HG03135 (cell line): ENCODE results near the gene UCKL1.
"Not testable (repeated sequence)": the region's sequence is repeated elsewhere in the genome, so short reads cannot be mapped to it uniquely, and the experiment has no call there.

ENCODE experiments used
- ATAC-seq: cut with Tn5 transposase; IDR thresholded peaks from one replicate; pipeline ENCODE4 v1.9.1; 2021; ENCODE audit warnings: mild to moderate bottlenecking, moderate library complexity; ENCODE audit not compliant: unreplicated experiment

Gene UCKL1

DNA sequence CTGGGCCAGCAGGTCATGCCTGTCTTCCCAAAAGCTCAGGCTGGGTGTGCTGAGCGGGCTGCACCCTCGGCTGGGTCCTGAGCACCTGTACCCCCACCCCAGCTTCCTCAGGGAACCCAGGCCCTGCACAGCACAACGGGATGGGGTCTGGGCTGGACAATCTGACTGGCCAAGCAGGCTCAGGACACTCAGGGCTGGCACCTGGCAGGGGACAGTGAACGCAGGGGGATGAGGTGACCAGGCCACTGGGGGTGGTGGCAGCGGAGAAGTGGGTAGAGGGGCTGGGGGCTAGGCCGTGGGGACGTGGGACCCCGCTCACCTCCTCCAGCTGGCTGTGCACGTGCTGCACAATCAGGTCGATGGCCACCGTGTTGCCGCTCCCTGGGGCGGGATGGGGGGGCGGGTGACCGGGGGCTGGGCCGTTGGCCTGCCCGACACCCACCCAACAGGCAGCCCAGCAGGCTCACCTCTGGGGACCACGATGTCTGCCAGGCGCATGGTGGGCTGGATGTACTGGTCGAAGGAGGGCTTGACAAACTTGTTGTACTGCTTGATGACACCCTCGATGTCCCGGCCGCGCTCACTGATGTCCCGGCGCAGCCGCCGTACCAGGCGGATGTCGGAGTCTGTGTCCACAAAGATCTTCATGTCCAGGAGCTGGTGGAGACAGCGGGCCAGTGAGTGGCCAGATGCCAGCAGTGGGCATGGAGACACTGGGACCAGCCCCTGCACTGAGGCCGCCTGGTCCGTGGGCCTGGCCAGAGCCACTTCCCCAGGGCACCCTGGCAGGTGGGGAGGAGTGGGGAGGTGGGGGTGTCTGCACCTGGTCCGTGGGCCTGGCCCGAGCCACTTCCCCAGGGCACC, 11.9 kb downstream of the UCKL1 start:
- no peak for ATAC-seq

DNA sequence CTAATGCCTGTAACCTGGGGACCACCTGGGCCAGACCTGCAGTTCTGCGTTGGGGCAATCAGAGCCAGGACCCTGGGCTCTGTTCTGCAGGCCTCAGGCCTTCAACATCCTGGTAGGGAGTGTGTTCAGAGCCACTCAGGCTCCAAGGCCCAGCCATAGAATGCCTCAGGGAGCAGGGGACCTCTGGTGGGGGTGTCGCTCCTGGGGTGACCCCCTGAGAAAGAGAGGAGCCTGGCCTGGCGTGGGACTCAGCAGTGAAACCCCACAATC, 12.5 kb downstream of the UCKL1 start:
- no peak for ATAC-seq

DNA sequence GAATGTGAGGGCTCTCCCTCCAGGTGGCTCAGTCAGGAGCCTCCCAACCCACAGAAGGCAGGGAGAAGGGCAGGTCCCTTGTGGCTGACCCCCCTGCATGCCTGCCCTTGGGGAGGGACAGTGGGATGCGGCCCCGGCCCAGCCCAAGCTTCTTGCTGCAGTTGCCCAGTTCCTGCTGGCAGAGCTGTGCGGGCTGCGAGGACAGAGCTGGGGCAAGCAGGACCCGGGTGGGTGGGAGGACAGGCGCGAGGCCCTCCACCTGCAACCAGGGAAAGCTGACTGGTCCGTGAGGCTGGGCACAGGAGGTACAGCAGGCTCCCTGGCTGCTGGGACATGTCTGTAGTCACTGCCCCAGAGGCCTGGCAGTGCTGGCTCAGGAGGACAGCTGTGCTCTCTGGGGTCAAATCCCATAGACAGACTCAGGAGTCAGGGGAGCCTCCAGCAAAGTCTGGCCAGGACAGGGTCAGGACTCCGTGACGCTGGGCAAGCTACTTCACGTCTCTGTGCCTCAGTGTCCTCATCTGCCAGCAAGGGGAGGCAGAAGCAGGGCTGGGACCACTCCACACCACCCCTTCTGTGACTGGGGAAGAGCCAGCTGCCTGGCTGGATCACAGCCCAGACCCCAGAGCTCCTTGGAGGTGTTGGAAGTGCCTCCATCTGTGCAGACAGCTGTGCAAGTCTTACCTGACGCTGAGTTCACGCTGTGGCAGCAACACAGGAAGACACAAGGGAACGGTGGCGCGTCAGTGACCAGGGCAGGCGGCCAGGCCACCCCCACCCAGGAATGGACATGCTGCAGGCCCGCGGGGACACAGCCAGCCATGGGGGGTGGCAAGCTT, 13.0 kb downstream of the UCKL1 start:
- ATAC-seq = no peak

DNA sequence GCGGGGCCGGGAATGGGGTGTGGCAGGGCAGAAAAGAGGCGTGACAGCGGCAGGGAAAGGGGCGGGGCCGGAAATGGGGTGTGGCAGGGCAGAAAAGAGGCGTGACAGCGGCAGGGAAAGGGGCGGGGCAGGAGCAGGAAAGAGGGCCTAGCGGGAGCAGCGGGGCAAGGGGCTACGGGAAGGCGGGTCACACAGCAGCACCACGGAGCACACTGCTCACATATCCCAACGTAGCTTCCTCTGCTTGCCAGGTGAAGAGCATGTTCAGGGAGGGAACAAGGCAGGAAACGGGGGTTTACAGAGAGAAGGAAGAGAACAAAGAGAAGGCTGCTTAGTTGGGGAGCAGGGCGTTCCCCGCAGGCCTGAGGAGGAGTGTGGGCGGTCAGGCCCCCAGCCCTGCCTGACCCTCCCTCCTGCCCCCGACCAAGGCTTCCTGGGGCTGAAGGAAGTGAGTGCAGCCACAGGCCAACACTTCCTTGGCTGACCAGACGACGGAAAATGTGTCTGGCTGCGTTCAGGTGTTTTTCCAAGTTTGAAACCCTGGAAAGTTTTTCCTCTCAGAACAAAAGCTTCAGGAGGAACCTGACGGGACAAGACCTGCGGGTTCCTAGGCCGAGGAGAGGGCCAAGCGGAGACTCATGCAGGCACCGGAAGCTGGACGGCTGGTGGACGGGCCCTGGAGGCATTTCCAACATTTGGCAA, 13.8 kb downstream of the UCKL1 start:
- ATAC-seq = no peak

DNA sequence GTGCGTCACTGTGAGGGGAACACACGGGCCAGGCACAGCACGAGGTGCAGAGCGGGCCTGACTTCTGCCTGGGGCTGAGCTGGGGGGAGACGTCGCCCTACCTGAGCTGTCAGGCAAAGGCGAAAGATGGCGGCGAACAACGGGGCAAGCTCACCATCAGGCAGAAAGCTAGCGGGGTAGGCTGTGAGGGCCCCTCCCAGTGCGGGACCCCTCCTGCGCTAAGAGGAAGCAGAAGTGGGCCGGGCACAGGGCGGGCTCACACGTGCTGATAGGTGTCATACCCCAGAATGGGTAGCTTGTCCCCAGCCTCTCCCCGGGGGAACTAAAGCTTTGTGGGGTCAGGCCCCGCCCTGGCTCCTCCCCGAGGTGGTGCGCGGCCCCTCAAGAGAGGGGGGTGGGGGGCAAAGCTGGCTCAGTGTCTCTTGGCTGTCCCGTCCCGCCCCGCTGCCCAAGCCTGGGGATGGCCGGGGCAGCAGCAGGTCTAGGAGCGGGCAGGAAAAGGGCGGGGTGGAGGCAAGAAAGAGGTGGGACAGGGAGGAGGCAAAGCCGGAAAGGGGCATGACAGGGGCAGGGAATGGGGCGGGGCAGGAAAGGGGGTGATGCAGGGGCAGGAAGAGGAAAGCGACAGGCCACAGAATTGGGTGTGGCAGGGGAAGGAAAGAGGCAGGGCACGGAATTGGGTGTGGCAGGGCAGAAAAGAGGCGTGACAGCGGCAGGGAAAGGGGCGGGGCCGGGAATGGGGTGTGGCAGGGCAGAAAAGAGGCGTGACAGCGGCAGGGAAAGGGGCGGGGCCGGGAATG, 14.7 kb downstream of the UCKL1 start:
- no peak for ATAC-seq

DNA sequence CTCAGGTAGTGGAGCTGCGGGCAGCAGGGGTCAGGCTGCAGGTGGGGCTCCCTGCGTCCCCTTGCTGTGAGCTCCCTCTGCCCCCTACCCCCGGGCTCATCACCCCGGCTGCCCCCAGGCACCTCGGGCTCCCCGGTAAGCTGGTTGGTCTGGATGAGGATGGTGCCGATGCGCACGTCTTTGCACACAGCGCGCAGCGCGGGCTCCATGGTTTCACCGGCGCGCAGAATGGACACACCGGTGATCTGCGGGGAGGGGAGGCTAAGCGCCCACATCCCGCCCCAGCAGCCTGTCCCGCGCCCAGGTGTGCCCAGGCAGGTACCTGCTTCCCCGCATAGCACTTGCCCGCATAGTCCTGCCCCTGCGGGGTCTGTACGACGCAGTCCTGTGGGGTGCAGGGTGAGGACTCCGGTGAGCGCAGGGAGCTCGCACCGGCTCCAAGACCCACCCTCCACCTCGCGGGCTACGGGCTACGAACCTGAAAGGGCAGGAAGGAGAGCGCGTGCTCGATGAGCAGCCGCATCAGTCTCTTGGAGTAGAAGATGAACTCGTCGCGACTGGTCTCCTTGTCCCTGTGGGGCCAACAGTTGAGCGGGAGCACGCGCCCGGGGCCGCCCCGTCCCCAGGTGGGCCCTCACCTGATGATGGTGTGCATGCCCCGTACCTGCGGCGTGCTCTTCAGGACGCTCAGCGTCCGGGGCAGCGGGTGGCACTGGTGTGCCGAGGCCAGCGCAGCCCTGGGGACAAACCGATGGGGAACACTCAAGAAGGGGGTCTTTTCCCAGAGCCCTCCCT, 15.5 kb downstream of the UCKL1 start:
- no peak for ATAC-seq

DNA sequence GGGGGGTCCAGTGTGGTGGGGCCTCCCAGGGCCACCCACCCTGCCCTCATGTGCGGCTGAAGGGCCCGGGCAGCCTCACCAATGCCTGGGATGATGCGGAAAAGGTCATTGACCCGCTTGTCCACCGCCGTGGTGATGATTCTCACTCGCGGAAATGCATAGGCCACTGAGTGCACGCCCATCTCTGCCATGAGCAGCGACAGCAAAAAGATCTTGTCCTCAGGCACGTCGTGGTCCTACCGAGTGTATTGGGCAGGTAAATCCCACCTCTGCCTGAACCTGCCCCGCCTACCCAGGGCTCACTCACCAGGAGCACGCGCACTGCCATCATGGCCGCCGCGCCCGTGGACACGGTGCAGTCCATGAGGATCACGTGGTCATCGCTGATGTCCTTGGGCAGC, 16.1 kb downstream of the UCKL1 start:
- ATAC-seq = no peak

DNA sequence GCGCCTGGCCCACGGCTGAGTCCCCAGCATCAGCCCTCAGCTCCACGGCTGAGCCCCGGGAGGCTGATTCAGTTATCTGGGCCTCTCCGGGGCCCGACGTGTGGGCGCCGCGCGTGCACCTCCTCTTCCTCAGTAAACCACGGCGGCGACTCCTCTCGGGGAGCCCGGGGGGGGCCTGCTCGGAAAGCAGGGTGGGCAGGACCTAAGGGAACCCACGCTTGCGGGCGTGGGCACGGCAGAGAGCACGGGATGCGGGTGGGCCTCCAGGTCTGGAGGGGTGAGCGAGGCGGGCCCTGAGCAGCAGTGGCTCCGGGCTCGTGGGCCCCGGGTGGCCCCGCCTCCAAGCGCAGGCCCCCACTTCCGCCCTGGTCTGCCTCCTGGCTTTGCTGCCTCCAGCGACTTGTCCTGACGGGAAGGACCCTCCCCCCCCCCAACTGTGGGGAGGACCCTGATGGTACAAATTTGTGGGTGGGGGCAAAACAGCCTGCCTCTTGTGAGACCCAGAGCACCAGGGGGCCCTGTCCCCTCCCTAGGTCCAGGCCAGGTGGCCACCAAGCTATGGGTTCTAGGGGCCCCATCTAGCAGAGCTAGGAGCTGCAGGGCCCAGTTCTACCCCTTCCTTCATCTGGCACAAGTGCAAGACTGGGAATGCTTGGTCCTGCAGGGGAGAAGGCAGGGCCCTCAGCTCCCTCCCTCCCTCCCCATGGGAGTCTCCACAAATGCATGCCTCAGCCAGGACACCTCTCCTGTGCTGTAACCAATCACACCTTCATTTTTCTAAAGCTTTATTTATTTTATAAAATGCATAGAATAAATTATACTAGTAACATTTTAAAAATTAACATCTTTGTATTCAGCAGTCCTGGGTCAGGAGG, 16.9 kb downstream of the UCKL1 start:
- ATAC-seq = no peak

DNA sequence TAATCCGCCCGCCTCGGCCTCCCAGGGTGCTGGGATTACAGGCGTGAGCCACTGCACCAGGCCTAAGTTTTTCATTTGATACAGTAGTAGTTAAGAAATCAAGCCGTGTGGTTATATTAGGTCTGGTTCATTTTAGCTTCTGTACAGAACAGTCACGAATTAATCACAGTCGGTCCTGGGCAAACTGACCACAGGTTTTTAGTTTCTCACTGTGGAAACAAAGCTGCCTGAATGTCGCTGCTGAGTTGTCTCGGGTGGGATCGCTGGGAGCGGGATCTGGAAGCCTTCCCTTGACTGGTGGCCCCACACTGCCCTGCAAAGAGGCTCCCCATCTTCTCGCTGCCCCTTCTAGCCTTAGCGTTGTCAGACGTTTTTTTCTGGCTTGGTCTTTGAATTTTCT, 18.6 kb downstream of the UCKL1 start:
- no peak for ATAC-seq

DNA sequence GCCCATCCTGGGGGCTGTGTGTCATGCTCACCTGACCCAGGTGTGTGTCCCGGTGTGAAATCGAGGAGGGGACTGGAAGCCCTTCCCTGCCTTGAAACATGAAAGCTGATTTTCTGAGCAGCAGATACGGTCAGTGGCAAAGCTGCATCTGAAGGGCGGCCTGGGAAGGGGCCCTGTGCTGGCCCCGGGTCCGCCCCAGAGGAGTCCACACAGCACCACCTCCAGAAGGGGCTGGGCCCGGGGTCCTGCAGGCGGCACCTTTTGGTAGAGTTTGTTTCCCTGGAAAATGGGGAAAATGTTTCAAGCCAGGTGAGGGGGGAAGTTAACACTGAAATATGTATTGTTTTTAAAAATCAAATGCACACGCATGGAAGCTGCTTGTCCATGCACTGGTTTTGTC, 20.8 kb downstream of the UCKL1 start:
- no peak for ATAC-seq

DNA sequence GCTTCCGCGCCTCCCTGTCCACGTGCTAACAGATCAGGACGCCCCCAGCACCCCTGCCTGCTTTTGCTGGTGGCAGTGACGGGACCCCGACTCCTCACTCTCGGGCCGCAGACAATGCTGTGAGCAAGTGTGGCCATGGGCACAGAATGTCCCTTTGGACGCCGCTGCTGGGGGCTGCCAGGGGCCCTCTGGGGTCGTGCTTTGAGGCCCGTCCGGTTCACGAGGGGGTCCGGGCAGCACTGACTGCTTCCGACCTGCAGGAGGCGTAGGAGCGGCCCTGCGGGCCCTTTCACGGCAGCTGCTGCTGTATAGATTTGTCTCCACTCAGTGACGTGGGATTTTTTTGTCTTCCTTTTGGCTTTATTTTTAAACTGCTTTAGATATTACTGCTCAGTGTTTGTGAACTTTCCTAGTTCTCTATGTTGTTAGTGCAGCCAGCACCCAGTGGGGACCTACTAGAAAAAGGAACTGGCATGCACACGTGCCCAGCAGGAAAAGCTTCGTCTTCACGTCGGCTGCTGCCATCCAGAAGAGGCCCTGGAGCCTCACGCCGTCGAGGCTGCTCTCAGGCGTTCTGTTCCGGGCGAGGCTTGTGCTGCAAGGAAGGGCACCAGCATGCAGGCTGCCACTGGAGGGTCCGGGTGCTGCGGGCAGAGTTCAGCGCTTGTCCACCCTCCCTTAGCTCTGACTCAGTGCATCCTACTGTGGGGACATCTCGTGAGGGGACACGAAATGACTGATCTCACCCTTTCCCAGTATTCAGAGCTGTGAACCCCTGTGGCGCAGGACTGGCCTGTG, 21.7 kb downstream of the UCKL1 start:
- ATAC-seq = no peak

DNA sequence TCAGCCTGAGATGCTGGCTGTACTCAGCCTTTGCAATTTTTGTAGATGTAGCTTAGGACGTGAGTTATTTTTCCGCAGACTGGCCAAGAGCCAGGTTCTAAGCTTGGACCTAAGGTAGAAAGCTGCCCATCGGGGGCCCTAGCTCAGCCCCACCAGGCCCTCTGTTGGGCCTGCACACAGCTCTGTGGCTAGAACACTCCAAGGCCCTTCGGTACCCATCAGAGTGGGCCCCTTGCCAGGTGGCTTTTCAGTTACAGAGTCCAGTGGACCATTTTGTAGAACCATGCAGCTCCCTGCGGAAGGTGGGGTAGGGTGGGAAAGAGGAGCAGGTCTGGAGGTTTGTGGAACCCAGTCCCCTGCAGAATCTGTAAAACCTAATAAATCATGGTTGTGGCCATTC, 22.6 kb downstream of the UCKL1 start:
- ATAC-seq = no peak

DNA sequence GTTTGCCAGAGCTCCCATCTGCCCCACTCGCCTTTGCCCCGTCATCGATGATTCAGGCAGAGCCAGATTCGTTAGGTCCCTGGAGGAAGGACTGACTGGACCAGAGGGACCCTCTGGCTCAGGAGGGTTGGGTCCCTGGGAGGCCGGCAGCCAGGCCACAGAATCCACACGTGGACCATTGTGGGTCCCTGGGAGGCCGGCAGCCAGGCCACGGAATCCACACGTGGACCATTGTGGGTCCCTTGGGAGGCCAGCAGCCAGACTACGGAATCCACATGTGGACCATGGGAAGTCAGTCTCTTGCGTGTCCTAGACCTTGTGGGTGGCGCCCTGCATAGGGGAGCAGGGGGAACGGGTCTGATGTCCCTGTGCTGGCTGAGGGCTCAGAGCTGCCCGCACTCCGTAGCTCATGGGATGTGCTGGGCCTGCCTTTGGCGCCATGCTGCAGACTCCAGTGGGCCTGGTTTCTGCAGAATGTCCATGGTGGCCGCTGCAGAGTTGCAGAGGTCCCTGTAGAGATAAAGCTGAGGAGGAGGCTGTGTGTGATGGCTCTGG, 23.5 kb downstream of the UCKL1 start:
- no peak for ATAC-seq

DNA sequence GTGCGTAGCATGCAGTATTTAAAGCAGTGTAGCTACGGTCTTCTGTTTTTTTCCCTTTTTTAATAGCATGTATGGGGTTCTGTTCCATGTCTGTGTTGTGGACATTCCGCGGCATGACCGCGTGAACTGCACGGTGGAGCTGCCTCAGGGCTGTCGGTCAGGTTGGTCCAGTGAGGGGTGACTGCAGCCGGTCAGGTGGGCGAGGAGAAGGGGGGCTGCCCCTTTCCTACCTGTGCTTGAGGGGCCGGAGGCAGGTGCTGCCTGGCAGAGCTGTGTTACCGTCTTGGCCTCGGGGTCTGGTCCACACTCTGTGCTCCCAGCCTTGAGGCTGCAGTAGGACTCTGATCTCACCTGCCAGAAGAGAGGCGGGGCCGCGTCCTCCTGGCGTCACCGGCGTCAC, 24.5 kb downstream of the UCKL1 start:
- ATAC-seq = no peak

DNA sequence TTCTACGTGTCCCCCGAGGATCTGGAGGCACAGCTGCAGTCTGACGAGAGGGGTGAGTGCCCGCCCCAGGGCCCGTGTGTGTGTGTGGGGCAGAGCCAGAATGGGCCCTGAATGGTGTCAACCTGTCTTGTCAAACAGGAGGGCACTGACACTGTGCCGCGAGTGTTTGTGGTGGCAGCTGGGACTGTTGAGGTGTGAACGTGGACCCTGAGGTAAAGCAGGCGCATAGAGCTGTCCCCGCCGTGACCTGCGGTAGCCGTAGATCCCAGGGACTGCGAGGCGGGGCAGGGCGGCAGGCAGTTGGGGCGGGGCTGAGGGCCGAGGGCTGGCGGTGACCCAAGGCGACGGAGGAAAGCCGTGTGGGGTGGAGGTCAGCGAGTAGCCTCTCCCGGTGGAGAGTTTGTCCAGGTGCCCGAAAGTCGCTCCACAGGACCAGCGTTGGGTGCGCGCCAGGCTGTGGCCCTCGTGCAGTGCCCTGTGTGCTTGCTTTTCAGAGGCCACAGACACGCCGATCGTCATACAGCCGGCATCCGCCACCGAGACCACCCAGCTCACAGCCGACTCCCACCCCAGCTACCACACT, 25.2 kb downstream of the UCKL1 start:
- ATAC-seq = no peak

DNA sequence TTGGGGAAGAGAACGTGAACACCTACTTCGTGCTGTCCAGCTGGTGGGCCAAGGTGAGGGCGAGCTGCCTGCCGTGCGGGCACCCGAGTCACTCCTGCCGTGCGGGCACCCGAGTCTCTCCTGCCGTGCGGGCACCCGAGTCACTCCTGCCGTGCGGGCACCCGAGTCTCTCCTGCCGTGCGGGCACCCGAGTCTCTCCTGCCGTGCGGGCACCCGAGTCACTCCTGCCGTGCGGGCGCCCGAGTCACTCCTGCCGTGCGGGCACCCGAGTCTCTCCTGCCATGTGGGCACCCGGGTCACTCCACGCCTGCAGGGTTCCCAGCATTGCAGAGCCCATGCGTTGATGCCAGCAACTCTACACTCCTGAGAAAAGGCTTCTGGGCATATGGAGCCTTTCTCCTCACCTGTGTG, 26.7 kb downstream of the UCKL1 start:
- ATAC-seq = not testable (repeated sequence)

DNA sequence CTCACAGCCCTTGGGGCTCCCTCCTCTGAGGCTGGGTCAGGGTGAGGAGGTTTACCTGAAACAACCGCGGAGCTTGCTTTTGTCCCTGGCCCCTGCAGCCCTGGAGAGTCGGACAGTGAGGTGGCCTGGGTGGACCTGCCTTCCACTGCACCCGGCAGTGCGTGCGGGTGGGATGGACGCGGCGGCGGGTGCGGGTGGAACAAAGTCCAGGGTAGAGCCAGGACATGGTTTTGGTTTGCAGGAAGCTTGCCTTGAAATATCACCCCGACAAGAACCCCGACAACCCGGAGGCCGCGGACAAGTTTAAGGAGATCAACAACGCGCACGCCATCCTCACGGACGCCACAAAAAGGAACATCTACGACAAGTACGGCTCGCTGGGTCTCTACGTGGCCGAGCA, 27.1 kb downstream of the UCKL1 start:
- ATAC-seq = no peak

DNA sequence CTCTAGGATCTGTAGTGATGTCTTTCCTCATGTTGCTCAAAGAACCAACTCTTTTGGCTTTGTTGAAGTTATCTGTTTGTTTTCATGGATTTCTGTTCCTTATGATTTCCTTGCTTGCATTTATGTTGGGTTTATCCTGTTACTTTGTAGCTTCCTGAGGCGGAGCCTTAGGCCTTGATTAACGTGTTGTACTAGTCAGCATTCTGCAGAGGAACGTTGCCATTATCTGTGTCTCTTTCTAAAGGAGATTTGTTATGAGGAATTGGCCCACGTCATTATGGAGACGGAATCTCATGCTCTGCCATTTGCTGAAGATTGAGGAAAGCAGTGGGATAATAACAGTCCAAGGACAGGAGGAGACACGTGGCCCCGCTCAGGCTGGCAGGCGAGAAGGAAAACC, 29.9 kb downstream of the UCKL1 start:
- no peak for ATAC-seq
